Activated naive CD8-positive, alpha-beta T cell treated with anti-CD3 and anti-CD28 coated beads, Interleukin-2, amount 10 ng/mL, durations not matched to agents 7 days and 5 days (primary cell): ENCODE data around the gene SCGB1D2. TPM values are rescaled to one million over a fixed set of nuclear protein-coding genes. Genes with fewer than 3 reads are reported as not detected.
A peak's percentile ranks its signal among the peaks of the same experiment; 100 is the strongest.

Source experiments
- ATAC-seq: fragments of 150-1000 bp; cut with Tn5 transposase; one replicate; pipeline ENCODE4 v1.10.0; 2021; ENCODE audit warnings: low read depth, moderate library complexity
- POLR2A ChIA-PET: fragments of 350-600 bp; sonication (Branson Sonifier 250); formaldehyde crosslinking; loops from one replicate; lab custom pipeline; 2021; ENCODE audit warnings: antibody characterized with exemption; lab: Charles Lee
- DNase-seq: peaks from one replicate; pipeline ENCODE4 v3.0.0; 2021
- H3K27ac Mint-ChIP-seq: one replicate; pipeline ENCODE4 v1.8.0; 2022; ENCODE audit warnings: mild to moderate bottlenecking, mixed read lengths
- H3K27me3 Mint-ChIP-seq: one replicate; pipeline ENCODE4 v1.8.0; 2022; ENCODE audit warnings: mild to moderate bottlenecking, moderate library complexity, mixed read lengths
- H3K36me3 Mint-ChIP-seq: one replicate; pipeline ENCODE4 v1.8.0; 2021; ENCODE audit warnings: mild to moderate bottlenecking, mixed read lengths
- H3K4me1 Mint-ChIP-seq: one replicate; pipeline ENCODE4 v1.8.0; 2021; ENCODE audit warnings: mixed read lengths
- H3K4me3 Mint-ChIP-seq: one replicate; pipeline ENCODE4 v1.8.0; 2022; ENCODE audit warnings: mild to moderate bottlenecking, moderate library complexity, mixed read lengths
- H3K9me3 Mint-ChIP-seq: one replicate; pipeline ENCODE4 v1.8.0; 2021; ENCODE audit warnings: mixed read lengths
- total RNA-seq, 2 experiments: library from RNA; stranded (reverse); gene quantifications; one replicate each; pipeline ENCODE4 v1.2.3, GENCODE V29; 2021

SCGB1D2 gene
- total RNA-seq, 2 experiments from 2014 or later, result not detected

GRCh38 chr11:62233730-62234129, 8.3 kb upstream of the SCGB1D2 start:
- ATAC-seq (no peak), DNase-seq (no peak)
- Mint-ChIP-seq H3K9me3 (no peaks in the 10 kb centered on the region), H3K27ac (no peak overlapping the region), H3K36me3 (no peaks in the 10 kb centered on the region), H3K27me3 (peaks cover 25% of the 10 kb centered on the region), H3K4me1 (no peaks in the 10 kb centered on the region), H3K4me3 (no peak overlapping the region)
- POLR2A ChIA-PET, result no interaction called here

DNA sequence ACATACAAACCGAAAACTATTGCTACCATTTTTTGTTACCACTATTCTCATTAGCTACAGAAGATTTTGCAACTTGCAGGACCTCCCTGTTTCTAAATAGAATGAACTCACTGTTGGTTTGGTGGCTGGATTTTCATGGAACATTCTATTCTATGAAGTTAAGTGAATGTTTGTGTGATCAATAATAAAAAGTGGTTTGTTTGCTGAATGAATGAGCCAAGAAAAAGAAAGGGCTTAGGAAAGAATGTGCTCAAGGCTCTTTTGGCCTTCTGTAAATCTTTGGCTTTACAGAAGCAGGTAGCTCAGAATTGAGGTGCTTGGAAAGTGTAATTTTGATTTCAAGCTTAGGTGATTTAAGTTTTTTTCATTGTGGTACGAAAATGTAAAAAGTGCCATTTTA, 5.9 kb upstream of the SCGB1D2 start:
- ATAC-seq (no peak), DNase-seq (no peak)
- Mint-ChIP-seq H3K4me1 (no peaks in the 10 kb centered on the region), H3K36me3 (no peaks in the 10 kb centered on the region), H3K27ac (no peak overlapping the region), H3K9me3 (no peaks in the 10 kb centered on the region), H3K4me3 (no peak overlapping the region), H3K27me3 (peaks cover 31% of the 10 kb centered on the region)
- POLR2A ChIA-PET, result no interaction called here

GRCh38 chr11:62237499-62237898, 4.5 kb upstream of the SCGB1D2 start:
- Mint-ChIP-seq H3K9me3 (no peaks in the 10 kb centered on the region), H3K27ac (no peak overlapping the region), H3K36me3 (no peaks in the 10 kb centered on the region), H3K4me1 (no peaks in the 10 kb centered on the region), H3K4me3 (no peak overlapping the region), H3K27me3 (peaks cover 31% of the 10 kb centered on the region)
- ATAC-seq, result no peak
- POLR2A ChIA-PET, result no interaction called here
- DNase-seq, result no peak

GRCh38 chr11:62238151-62238550, 3.9 kb upstream of the SCGB1D2 start:
- Mint-ChIP-seq H3K36me3 (no peaks in the 10 kb centered on the region), H3K27ac (no peak overlapping the region), H3K4me1 (no peaks in the 10 kb centered on the region), H3K4me3 (no peak overlapping the region), H3K9me3 (no peaks in the 10 kb centered on the region), H3K27me3 (peaks cover 32% of the 10 kb centered on the region)
- POLR2A ChIA-PET, result no interaction called here
- ATAC-seq, result no peak
- no peak for DNase-seq

GRCh38 chr11:62241095-62241494, 944 bp upstream of the SCGB1D2 start:
- H3K4me1 Mint-ChIP-seq, result no peaks in the 10 kb centered on the region
- DNase-seq, result no peak
- peaks cover 16% of the 10 kb centered on the region for H3K27me3 Mint-ChIP-seq
- H3K9me3 Mint-ChIP-seq, result no peaks in the 10 kb centered on the region
- H3K36me3 Mint-ChIP-seq, result no peaks in the 10 kb centered on the region
- POLR2A ChIA-PET, result no interaction called here
- H3K27ac Mint-ChIP-seq, result no peak overlapping the region
- H3K4me3 Mint-ChIP-seq, result no peak overlapping the region
- no peak for ATAC-seq

DNA sequence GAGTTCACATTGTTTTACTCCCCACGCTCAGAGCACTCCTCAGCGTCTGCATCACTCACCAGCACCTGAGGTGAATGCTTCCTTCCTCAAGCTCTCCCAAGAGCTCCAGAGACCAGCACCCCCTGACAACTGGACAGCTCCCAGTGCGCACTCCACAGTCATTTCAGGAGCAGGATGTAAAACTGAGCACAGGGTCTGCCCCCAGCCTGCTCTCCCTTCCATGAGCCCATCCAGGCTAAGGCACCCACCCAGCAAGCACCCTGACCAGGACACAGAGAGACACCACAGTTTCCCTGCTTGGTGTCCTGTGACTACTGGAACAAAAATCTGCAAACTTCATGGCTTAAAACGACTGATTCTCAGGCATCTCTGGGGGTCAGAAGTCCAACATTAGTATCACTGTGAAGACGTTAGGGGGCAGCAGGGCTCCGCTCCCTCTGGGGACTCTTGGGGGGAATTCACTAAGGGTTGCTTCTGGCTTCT, 3.3 kb downstream of the SCGB1D2 start:
- peaks cover 5% of the 10 kb centered on the region for H3K9me3 Mint-ChIP-seq
- ATAC-seq, result no peak

DNA sequence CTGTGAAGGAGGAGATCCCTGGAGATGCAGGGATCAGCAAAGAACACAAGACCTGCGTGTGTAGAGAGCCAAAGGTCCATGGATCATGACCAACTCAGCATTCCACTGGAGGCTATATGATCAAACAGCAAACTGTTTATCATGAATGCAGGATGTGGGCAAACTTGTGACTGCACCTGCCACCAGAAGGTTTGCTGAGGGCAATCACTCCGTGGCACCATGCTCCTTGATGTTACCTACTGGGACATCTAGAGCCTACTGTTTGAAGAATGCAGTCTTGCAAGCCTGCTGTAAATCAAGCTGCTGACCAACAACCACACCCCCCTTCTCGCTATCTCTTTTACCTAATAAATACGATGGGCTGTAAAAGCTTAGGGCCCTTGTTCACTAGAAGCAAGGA, 9.7 kb downstream of the SCGB1D2 start:
- no peak overlapping the region for H3K27ac Mint-ChIP-seq
- POLR2A ChIA-PET, result no interaction called here
- peaks cover 22% of the 10 kb centered on the region for H3K9me3 Mint-ChIP-seq
- DNase-seq, result no peak
- no peaks in the 10 kb centered on the region for H3K36me3 Mint-ChIP-seq
- ATAC-seq, result no peak
- no peaks in the 10 kb centered on the region for H3K4me1 Mint-ChIP-seq
- peaks cover 11% of the 10 kb centered on the region for H3K27me3 Mint-ChIP-seq
- no peak overlapping the region for H3K4me3 Mint-ChIP-seq

More for the DNA sequence above, 3.3 kb downstream of the SCGB1D2 start:
- no peak overlapping the region for H3K4me3 Mint-ChIP-seq
- DNase-seq, result peak; percentile 38
- H3K27ac Mint-ChIP-seq, result no peak overlapping the region
- POLR2A ChIA-PET, result no interaction called here
- H3K27me3 Mint-ChIP-seq, result peaks cover 18% of the 10 kb centered on the region
- no peaks in the 10 kb centered on the region for H3K36me3 Mint-ChIP-seq
- no peaks in the 10 kb centered on the region for H3K4me1 Mint-ChIP-seq

DNA sequence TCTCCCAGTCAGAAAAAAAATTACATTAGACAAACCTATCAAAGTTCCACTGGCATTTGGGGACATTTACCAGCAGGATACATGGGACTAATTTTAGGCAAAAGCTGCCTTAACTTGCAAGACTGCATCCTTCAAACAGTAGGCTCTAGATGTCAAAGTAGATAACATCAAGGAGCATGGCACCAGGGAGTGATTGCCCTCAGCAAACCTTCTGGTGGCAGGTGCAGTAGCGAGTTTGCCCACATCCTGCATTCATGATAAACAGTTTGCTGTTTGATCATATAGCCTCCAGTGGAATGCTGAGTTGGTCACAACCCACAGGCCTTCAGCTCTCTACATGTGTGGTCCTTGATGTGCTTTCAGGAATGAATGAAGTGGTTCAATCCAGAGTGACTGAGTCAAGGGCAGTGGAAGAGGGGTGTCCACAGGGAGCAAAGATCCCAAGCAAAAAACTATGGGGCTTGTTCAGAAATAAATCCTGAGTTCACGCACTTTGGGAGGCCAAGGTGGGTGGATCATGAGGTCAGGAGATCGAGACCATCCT, 12.0 kb downstream of the SCGB1D2 start:
- POLR2A ChIA-PET, result no interaction called here
- Mint-ChIP-seq H3K27ac (no peak overlapping the region), H3K9me3 (peaks cover 22% of the 10 kb centered on the region), H3K4me1 (no peaks in the 10 kb centered on the region), H3K27me3 (peaks cover 14% of the 10 kb centered on the region), H3K36me3 (no peaks in the 10 kb centered on the region), H3K4me3 (no peak overlapping the region)
- DNase-seq, result no peak
- no peak for ATAC-seq

GRCh38 chr11:62256281-62256680, 14.2 kb downstream of the SCGB1D2 start:
- Mint-ChIP-seq H3K36me3 (no peaks in the 10 kb centered on the region), H3K4me1 (no peaks in the 10 kb centered on the region), H3K9me3 (peaks cover 10% of the 10 kb centered on the region), H3K4me3 (no peak overlapping the region), H3K27ac (no peak overlapping the region), H3K27me3 (peaks cover 14% of the 10 kb centered on the region)
- DNase-seq (no peak), ATAC-seq (no peak)
- POLR2A ChIA-PET, result no interaction called here

DNA sequence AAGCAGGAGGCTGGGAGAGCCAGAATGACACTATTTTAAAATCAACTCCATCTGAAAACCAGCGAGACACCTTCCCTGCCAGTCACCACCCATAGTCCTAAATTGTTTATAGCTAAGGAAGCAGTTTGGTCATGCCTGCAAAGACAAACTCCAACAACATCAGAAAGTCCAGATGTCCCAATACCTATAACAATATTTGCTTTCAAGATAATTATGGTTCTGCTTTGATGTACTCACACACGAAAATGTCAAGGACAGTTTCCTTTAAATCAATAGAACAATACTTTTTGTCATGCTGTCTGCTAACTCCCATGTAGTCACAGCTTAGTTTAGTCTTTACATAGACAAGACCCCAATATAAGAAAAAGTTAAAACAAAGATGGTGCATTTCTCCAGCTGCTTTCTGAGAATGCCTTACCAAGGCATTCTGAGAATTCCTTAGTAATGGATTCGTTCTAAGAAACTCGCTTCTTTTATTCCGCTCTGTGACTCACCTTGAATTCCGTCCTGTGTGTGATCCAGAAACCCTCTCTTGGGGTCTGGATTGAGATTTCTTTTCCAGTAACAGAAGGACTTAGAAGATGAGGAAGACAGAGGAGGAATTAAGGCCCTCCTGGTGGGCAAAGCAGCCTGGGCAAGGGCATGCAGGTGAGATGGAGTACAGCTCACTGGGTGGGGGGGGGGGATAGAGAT, 18.4 kb downstream of the SCGB1D2 start:
- POLR2A ChIA-PET, result no interaction called here
- ATAC-seq (no peak), DNase-seq (no peak)
- H3K9me3 Mint-ChIP-seq, result peaks cover 2% of the 10 kb centered on the region
- H3K27ac Mint-ChIP-seq, result no peak overlapping the region
- H3K27me3 Mint-ChIP-seq, result peaks cover 23% of the 10 kb centered on the region
- no peak overlapping the region for H3K4me3 Mint-ChIP-seq
- peaks cover 2% of the 10 kb centered on the region for H3K4me1 Mint-ChIP-seq
- H3K36me3 Mint-ChIP-seq, result peaks cover 2% of the 10 kb centered on the region

DNA sequence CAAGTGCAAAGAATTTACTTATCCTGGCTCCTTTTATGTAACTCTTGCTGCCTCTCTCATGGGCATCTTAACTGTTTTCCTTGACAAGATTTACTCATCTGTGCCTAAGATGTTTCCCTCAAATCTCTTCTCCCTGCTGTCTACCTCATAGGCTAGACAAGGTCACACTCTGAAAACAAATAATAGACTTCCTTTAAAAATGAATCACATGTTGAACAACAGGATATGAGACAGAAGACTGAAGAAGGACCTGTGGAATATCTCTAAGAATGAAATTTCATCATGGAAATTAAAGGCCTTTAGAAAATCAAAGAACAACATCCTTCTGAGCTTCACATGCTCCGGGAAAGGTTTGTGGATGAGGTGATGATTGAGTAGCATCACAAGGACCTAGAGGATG, 22.0 kb downstream of the SCGB1D2 start:
- peaks cover 2% of the 10 kb centered on the region for H3K9me3 Mint-ChIP-seq
- peaks cover 15% of the 10 kb centered on the region for H3K27me3 Mint-ChIP-seq
- no peak for ATAC-seq
- H3K4me1 Mint-ChIP-seq, result peaks cover 2% of the 10 kb centered on the region
- POLR2A ChIA-PET, result no interaction called here
- no peak overlapping the region for H3K4me3 Mint-ChIP-seq
- no peak for DNase-seq
- H3K36me3 Mint-ChIP-seq, result peaks cover 2% of the 10 kb centered on the region
- no peak overlapping the region for H3K27ac Mint-ChIP-seq

DNA sequence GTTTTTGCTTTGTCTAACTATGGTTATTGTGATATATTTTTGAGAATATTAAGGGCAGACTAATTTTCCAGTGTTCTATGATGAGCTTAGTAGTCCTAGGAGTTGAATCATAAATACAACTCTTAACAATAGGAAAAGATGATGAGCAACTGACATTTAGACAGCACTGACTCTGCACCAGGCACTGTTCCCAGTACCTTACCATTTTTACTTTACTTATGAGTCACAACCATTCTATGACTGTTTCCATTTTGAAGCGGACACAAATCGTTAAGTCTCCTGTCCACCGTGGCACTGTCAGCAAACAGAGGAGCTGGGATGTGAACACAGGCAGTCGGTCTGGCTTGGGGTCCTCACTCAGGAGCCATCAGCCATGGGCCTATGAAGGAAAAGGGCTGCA, 24.5 kb downstream of the SCGB1D2 start:
- POLR2A ChIA-PET, result no interaction called here
- Mint-ChIP-seq H3K4me1 (peaks cover 2% of the 10 kb centered on the region), H3K27me3 (peaks cover 14% of the 10 kb centered on the region), H3K9me3 (peaks cover 2% of the 10 kb centered on the region), H3K4me3 (no peak overlapping the region), H3K27ac (no peak overlapping the region), H3K36me3 (peaks cover 2% of the 10 kb centered on the region)
- ATAC-seq, result no peak
- DNase-seq, result no peak

DNA sequence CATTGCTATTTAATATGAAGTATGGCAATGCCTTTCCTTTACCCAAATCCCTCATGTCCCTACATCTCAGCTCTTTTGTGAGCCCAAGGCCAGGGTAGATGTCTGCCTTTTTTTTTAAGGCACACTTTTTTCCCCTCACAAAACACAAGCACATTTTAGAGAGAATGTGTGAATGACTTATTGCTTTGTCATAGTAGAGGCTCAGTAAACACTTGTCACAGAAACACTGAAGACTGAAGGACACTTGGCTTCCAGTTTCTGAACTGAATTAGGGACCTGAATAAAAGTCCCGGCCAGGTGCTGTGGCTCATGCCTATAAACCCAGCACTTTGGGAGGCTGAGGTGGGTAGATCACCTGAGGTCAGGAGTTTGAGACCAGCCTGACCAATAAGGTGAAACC, 25.0 kb downstream of the SCGB1D2 start:
- no peak overlapping the region for H3K27ac Mint-ChIP-seq
- DNase-seq, result no peak
- H3K27me3 Mint-ChIP-seq, result peaks cover 13% of the 10 kb centered on the region
- peaks cover 2% of the 10 kb centered on the region for H3K36me3 Mint-ChIP-seq
- peaks cover 2% of the 10 kb centered on the region for H3K9me3 Mint-ChIP-seq
- no peak overlapping the region for H3K4me3 Mint-ChIP-seq
- POLR2A ChIA-PET, result no interaction called here
- no peak for ATAC-seq
- peaks cover 2% of the 10 kb centered on the region for H3K4me1 Mint-ChIP-seq

GRCh38 chr11:62267576-62267975, 25.5 kb downstream of the SCGB1D2 start:
- peaks cover 2% of the 10 kb centered on the region for H3K4me1 Mint-ChIP-seq
- H3K36me3 Mint-ChIP-seq, result peaks cover 2% of the 10 kb centered on the region
- ATAC-seq, result no peak
- peaks cover 15% of the 10 kb centered on the region for H3K27me3 Mint-ChIP-seq
- no peak for DNase-seq
- POLR2A ChIA-PET, result no interaction called here
- H3K9me3 Mint-ChIP-seq, result peaks cover 2% of the 10 kb centered on the region
- no peak overlapping the region for H3K4me3 Mint-ChIP-seq
- no peak overlapping the region for H3K27ac Mint-ChIP-seq
